Activated gamma-delta T cell treated with Interleukin-2 at 50 U/mL for 16 hours (primary cell): ENCODE data around the gene ZNF77.
"Not testable (repeated sequence)": the region's sequence is repeated elsewhere in the genome, so short reads cannot be mapped to it uniquely, and the experiment has no call there.

ENCODE experiments used
- DNase-seq: peaks from one replicate; pipeline ENCODE4 v3.0.0-alpha.2; 2020

Gene ZNF77

GRCh38 chr19:2969104-2969504 lies 24.3 kb upstream of the ZNF77 start:
- no peak for DNase-seq

- DNase-seq: no peak
Measured at GRCh38 chr19:2967972-2968371, 23.2 kb upstream of the ZNF77 start.

GRCh38 chr19:2964874-2965273 lies 20.1 kb upstream of the ZNF77 start:
- no peak for DNase-seq

- DNase-seq: not testable (repeated sequence)
Measured at GRCh38 chr19:2963631-2964030, 18.9 kb upstream of the ZNF77 start.

GRCh38 chr19:2963122-2963521 lies 18.4 kb upstream of the ZNF77 start:
- DNase-seq: no peak

- DNase-seq: peak; percentile 50
Measured at GRCh38 chr19:2962018-2962670, 17.4 kb upstream of the ZNF77 start.

- no peak for DNase-seq
Measured at GRCh38 chr19:2960120-2960519, 15.3 kb upstream of the ZNF77 start.

GRCh38 chr19:2957160-2957559 lies 12.4 kb upstream of the ZNF77 start:
- DNase-seq: no peak

- no peak for DNase-seq
Measured at GRCh38 chr19:2952953-2953481, 8.2 kb upstream of the ZNF77 start.

GRCh38 chr19:2950286-2951124 lies 5.7 kb upstream of the ZNF77 start:
- peak; percentile 100 for DNase-seq

GRCh38 chr19:2949939-2950285 lies 5.1 kb upstream of the ZNF77 start:
- no peak for DNase-seq

GRCh38 chr19:2945575-2946184 lies 909 bp upstream of the ZNF77 start:
- no peak for DNase-seq

GRCh38 chr19:2944403-2944774 lies 382 bp downstream of the ZNF77 start:
- DNase-seq: no peak

- DNase-seq: no peak
Measured at GRCh38 chr19:2942928-2943640, 1.7 kb downstream of the ZNF77 start.

- DNase-seq: not testable (repeated sequence)
Measured at GRCh38 chr19:2935863-2936262, 8.9 kb downstream of the ZNF77 start.

- no peak for DNase-seq
Measured at GRCh38 chr19:2933490-2933910, 11.3 kb downstream of the ZNF77 start.

- no peak for DNase-seq
Measured at GRCh38 chr19:2927032-2927430, 17.7 kb downstream of the ZNF77 start.

GRCh38 chr19:2926341-2927031 lies 18.3 kb downstream of the ZNF77 start:
- DNase-seq: no peak

- DNase-seq: no peak
Measured at GRCh38 chr19:2923510-2923909, 21.3 kb downstream of the ZNF77 start.

GRCh38 chr19:2922987-2923386 lies 21.8 kb downstream of the ZNF77 start:
- DNase-seq: no peak

- no peak for DNase-seq
Measured at GRCh38 chr19:2917275-2918184, 27.2 kb downstream of the ZNF77 start.
